Spleen (tissue), 7 donors: ENCODE measurements around the gene SPTBN5.

Source experiments
- CTCF ChIP-seq, 11 experiments: fragments of 200-600 bp in 7 of 11; fragments of 450-650 bp in 4 of 11; sonication (generic) in 4 of 11; IDR thresholded peaks in 8 of 11; conservative IDR thresholded peaks in 3 of 11; 1 replicate in 7 of 11; 2 replicates in 4 of 11; pipeline versions ENCODE4 v1.4.0 to v1.8.0; 2016 to 2021; ENCODE audit warnings: antibody characterized with exemption in 11 of 11, inconsistent platforms in 4 of 11, mild to moderate bottlenecking in 1 of 11
- POLR2AphosphoS5 ChIP-seq, 3 donors: sonication (generic); formaldehyde crosslinking; IDR thresholded peaks; one replicate each; pipeline ENCODE4 v1.5.1; 2017; ENCODE audit warnings: antibody characterized with exemption in 3 of 3
- donor health status: DM: no; HTN: no; CAD: no; lungs with moderate emphysema.
- donor health status: DM: no; HTN: no; CAD: no.
- donor health status: DM: no; HTN: no; CAD: no.

- TF ChIP-seq POLR2AphosphoS5 (IDR thresholded peaks at IDR 0.05) (no peak), CTCF (IDR thresholded peaks at IDR 0.05 in 8 of 11, conservative IDR thresholded peaks at IDR 0.05 in 3 of 11) (no peak)
These were observed 7.1 kb downstream of the SPTBN5 start for GRCh38 chr15:41886741-41887140.
